Measurements from ENCODE around the gene ATP2A1. TPM values are rescaled to one million over a fixed set of nuclear protein-coding genes. Genes with fewer than 3 reads are reported as not detected.
A peak's percentile ranks its signal among the peaks of the same experiment; 100 is the strongest.

ATP2A1 gene
- total and polyA plus RNA-seq, 2 of the 13 experiments (the other 11 are each of a cell fraction or from before 2014, with no cell fraction given): 3.2 to 12.5 TPM

- TF ChIP-seq DMTF1 (CRISPR knock-in tag; IDR thresholded peaks at IDR 0.05): no peak
- no peak for TF ChIP-seq ZNF660 (CRISPR knock-in tag; IDR thresholded peaks at IDR 0.05; ENCODE audit: borderline replicate concordance, low read depth)
- TF ChIP-seq ZNF607 (CRISPR knock-in tag; IDR thresholded peaks at IDR 0.05; ENCODE audit: borderline replicate concordance): peak; percentile 69; the same call in 1 of the 2 replicates
- TF ChIP-seq TMF1 (CRISPR knock-in tag; IDR thresholded peaks at IDR 0.05; ENCODE audit: low read depth): no peak
- peak; percentile 95 for TF ChIP-seq CCDC6 (CRISPR knock-in tag; IDR thresholded peaks at IDR 0.05)
- TF ChIP-seq U2AF1 (optimal IDR thresholded peaks at IDR 0.05; ENCODE audit: low read depth, low read length): peak; percentile 99
- TF ChIP-seq, protein P1, sequence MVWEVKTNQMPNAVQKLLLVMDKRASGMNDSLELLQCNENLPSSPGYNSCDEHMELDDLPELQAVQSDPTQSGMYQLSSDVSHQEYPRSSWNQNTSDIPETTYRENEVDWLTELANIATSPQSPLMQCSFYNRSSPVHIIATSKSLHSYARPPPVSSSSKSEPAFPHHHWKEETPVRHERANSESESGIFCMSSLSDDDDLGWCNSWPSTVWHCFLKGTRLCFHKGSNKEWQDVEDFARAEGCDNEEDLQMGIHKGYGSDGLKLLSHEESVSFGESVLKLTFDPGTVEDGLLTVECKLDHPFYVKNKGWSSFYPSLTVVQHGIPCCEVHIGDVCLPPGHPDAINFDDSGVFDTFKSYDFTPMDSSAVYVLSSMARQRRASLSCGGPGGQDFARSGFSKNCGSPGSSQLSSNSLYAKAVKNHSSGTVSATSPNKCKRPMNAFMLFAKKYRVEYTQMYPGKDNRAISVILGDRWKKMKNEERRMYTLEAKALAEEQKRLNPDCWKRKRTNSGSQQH (CRISPR knock-in tag; IDR thresholded peaks at IDR 0.05; ENCODE audit: low read depth): peak; percentile 60
- peak; percentile 63; the same call in 1 of the 2 replicates for TF ChIP-seq RFX5 (IDR thresholded peaks at IDR 0.05; ENCODE audit: low read depth, low read length)
- peak; percentile 76; the same call in 1 of the 2 replicates for TF ChIP-seq SIN3A (IDR thresholded peaks at IDR 0.05; ENCODE audit: borderline replicate concordance, low read depth, low read length)
- TF ChIP-seq HNF4A (CRISPR knock-in tag; IDR thresholded peaks at IDR 0.05): 0 out of 2 replicates have a peak, but pooled peaks have one; percentile 4
- no peak; the same call in none of the 2 replicates for TF ChIP-seq NFAT5 (CRISPR knock-in tag; IDR thresholded peaks at IDR 0.05)
- peak; percentile 70 for TF ChIP-seq TAF15 (IDR thresholded peaks at IDR 0.05; ENCODE audit: low read depth, low read length, poor library complexity, severe bottlenecking)
These were observed 32.0 kb upstream of the ATP2A1 start, which contains the start of gene TUFM (continued) for GRCh38 chr16:28846080-28846932.

All from HepG2 (cell line).